Transverse colon (tissue), 4 donors: ENCODE results near the gene RPL28. TPM values are rescaled to one million over a fixed set of nuclear protein-coding genes. Genes with fewer than 3 reads are reported as not detected.
A peak's percentile ranks its signal among the peaks of the same experiment; 100 is the strongest.

Source experiments
- DNase-seq: peaks from one replicate; pipeline ENCODE4 v3.0.0-alpha.2; 2019
- H3K27ac ChIP-seq, 4 donors: fragments of 200-600 bp; sonication (generic); 2 replicates each; pipeline ENCODE4 v1.5.1; 2016 to 2018; ENCODE audit warnings: inconsistent platforms in 4 of 4
- H3K27me3 ChIP-seq: fragments of 200-600 bp; sonication (generic); 2 replicates; pipeline ENCODE4 v1.5.1; 2017; ENCODE audit warnings: inconsistent platforms
- H3K36me3 ChIP-seq, 4 donors: fragments of 200-600 bp; sonication (generic); 2 replicates each; pipeline ENCODE4 v1.5.1; 2017 to 2019; ENCODE audit warnings: inconsistent platforms in 4 of 4
- H3K4me1 ChIP-seq, 4 donors: fragments of 200-600 bp; sonication (generic); 2 replicates each; pipeline ENCODE4 v1.5.1; 2017 to 2020; ENCODE audit warnings: inconsistent platforms in 4 of 4
- H3K4me3 ChIP-seq, 4 donors: fragments of 200-600 bp; sonication (generic); 1 replicate in 1 of 4; 2 replicates in 3 of 4; pipeline versions ENCODE4 v1.5.1 to v1.6.1; 2017 to 2019; ENCODE audit warnings: inconsistent platforms in 4 of 4
- H3K9me3 ChIP-seq, 2 donors: fragments of 200-600 bp; sonication (generic); 2 replicates each; pipeline ENCODE4 v1.5.1; 2017 to 2019; ENCODE audit warnings: inconsistent platforms in 2 of 2
- CTCF ChIP-seq, 5 experiments: fragments of 200-600 bp in 3 of 5; fragments of 450-650 bp in 2 of 5; sonication (generic) in 3 of 5; IDR thresholded peaks; 1 replicate in 2 of 5; 2 replicates in 3 of 5; pipeline ENCODE4 v1.5.1; 2016 to 2017; ENCODE audit warnings: antibody characterized with exemption in 5 of 5, inconsistent platforms in 3 of 5, mild to moderate bottlenecking in 2 of 5, moderate library complexity in 1 of 5
- EP300 ChIP-seq: sonication (generic); formaldehyde crosslinking; IDR thresholded peaks from one replicate; pipeline ENCODE4 v1.6.1; 2017; ENCODE audit warnings: antibody characterized with exemption, low read depth
- POLR2A ChIP-seq: fragments of 450-650 bp; IDR thresholded peaks from one replicate; pipeline ENCODE4 v1.6.1; 2016; ENCODE audit warnings: antibody characterized with exemption, mild to moderate bottlenecking, moderate library complexity
- POLR2AphosphoS5 ChIP-seq, 3 donors: sonication (generic); formaldehyde crosslinking; IDR thresholded peaks; one replicate each; pipeline ENCODE4 v1.6.1; 2016; ENCODE audit warnings: antibody characterized with exemption in 3 of 3
- WGBS, 2 donors: methylation state at CpG; one replicate each; pipeline ENCODE4 v1.1.5; 2018; ENCODE audit warnings: low coverage in 1 of 2; 5-methylcytosine and 5-hydroxymethylcytosine counted together
- in situ Hi-C, 4 donors: fragments of 200-750 bp; cut with MboI; loops; one replicate each; pipeline versions ENCODE4 v1.15.0 to v1.15.1; 2017; ENCODE audit warnings: low sequenced_read_pairs in 3 of 4, low pct_ligation_motif_present in 1 of 4, low pct_unique_long_range_greater_than_20kb in 1 of 4
- intact Hi-C: fragments of 100-400 bp; cut with DNase I; formaldehyde crosslinking; loops from one replicate; pipeline ENCODE4 v1.15.1; 2023; ENCODE audit warnings: low total_unique reads
- total RNA-seq, 4 donors: library from RNA; depleted of rRNA; stranded (reverse); fragments of >200 nt; gene quantifications; one replicate each; pipeline ENCODE4 v1.1.0, GENCODE V29; 2016

Gene RPL28
- total RNA-seq, 4 donors from 2014 or later: 448 to 648 (median 605) TPM

GRCh38 chr19:55369653-55370304 lies 16.0 kb upstream of the RPL28 start:
- peaks cover 77% of the 10 kb centered on the region for H3K27me3 ChIP-seq
- TF ChIP-seq EP300 (no peak), POLR2AphosphoS5 (IDR thresholded peaks at IDR 0.05) (no peak), POLR2A (no peak), CTCF (IDR thresholded peaks at IDR 0.05) (no peak)
- DNase-seq: no peak
- H3K4me1 ChIP-seq: peaks cover 3 to 27% (median 18%) of the 10 kb centered on the region in 4 donors
- H3K9me3 ChIP-seq: no peaks in the 10 kb centered on the region
- H3K4me3 ChIP-seq: peak overlapping the region in 2 of 4 donors; percentile 19 to 44
- no peaks in the 10 kb centered on the region for H3K36me3 ChIP-seq
- intact Hi-C loops (no loop called here), in situ Hi-C loops (no loop called here)
- 2% methylated on average over 33 of the region's 59 CpGs; no CpG with 5 or more reads in 1 of the 2 donors for WGBS, 2 donors
- peak overlapping the region in 1 of 4 donors; percentile 41 for H3K27ac ChIP-seq

- peak within 1 kb of the TSS in 1 of 4 donors; percentile 41 for H3K27ac ChIP-seq
- H3K4me1 ChIP-seq: peaks cover 3 to 27% (median 18%) of the 10 kb centered on the region in 4 donors
- H3K36me3 ChIP-seq: no peaks in the 10 kb centered on the region
- TF ChIP-seq POLR2AphosphoS5 (IDR thresholded peaks at IDR 0.05) (no peak), CTCF (IDR thresholded peaks at IDR 0.05) (no peak), POLR2A (no peak), EP300 (no peak)
- H3K9me3 ChIP-seq: no peaks in the 10 kb centered on the region
- no peak for DNase-seq
- 9 to 15% methylated on average over 11 to 29 of the region's 32 CpGs for WGBS, 2 donors
- in situ Hi-C loops (no loop called here), intact Hi-C loops (no loop called here)
- peaks cover 81% of the 10 kb centered on the region for H3K27me3 ChIP-seq
- H3K4me3 ChIP-seq: peak within 1 kb of the TSS in 2 of 4 donors; percentile 19 to 44
These were observed 15.3 kb upstream of the RPL28 start, which contains the start of gene IL11 for GRCh38 chr19:55370305-55370988. Gene IL11, minus strand, starts transcription at chr19:55370463. Its CDS starts 153 bp downstream, at chr19:55370310.

- DNase-seq: no peak
- WGBS, 2 donors: 30 to 37% methylated on average over 4 to 24 of the region's 24 CpGs
- intact Hi-C loops: loop anchor here (1.0 kb wide), 1 partner anchor 143 kb away; no protein-coding TSS in a partner anchor
- Histone ChIP-seq H3K27ac (no peak overlapping the region), H3K9me3 (no peaks in the 10 kb centered on the region), H3K36me3 (no peaks in the 10 kb centered on the region), H3K27me3 (peaks cover 90% of the 10 kb centered on the region), H3K4me1 (peaks cover 3 to 34% (median 20%) of the 10 kb centered on the region in 4 donors), H3K4me3 (no peak overlapping the region)
- TF ChIP-seq POLR2A (no peak), POLR2AphosphoS5 (IDR thresholded peaks at IDR 0.05) (no peak), CTCF (IDR thresholded peaks at IDR 0.05) (no peak), EP300 (no peak)
- in situ Hi-C loops: no loop called here
These were observed 13.2 kb upstream of the RPL28 start for GRCh38 chr19:55372316-55373081.
